Epidermal melanocyte (primary cell): ENCODE results near the gene CITED2.

Experiments
- DNase-seq: peaks from one replicate; pipeline ENCODE4 v3.0.0; 2011; ENCODE audit warnings: low spot score; ENCODE audit not compliant: insufficient read length

Gene CITED2

GRCh38 chr6:139386404-139386803 is 12.0 kb upstream of the CITED2 start:
- DNase-seq: no peak

- no peak for DNase-seq
Observed at GRCh38 chr6:139381216-139381865, 6.9 kb upstream of the CITED2 start.

GRCh38 chr6:139380611-139381010 is 6.2 kb upstream of the CITED2 start:
- no peak for DNase-seq

- DNase-seq: no peak
Observed at GRCh38 chr6:139380168-139380567, 5.7 kb upstream of the CITED2 start.

GRCh38 chr6:139378882-139379341 is 4.5 kb upstream of the CITED2 start:
- DNase-seq: no peak

- DNase-seq: no peak
Observed at GRCh38 chr6:139378226-139378625, 3.8 kb upstream of the CITED2 start.

DNA sequence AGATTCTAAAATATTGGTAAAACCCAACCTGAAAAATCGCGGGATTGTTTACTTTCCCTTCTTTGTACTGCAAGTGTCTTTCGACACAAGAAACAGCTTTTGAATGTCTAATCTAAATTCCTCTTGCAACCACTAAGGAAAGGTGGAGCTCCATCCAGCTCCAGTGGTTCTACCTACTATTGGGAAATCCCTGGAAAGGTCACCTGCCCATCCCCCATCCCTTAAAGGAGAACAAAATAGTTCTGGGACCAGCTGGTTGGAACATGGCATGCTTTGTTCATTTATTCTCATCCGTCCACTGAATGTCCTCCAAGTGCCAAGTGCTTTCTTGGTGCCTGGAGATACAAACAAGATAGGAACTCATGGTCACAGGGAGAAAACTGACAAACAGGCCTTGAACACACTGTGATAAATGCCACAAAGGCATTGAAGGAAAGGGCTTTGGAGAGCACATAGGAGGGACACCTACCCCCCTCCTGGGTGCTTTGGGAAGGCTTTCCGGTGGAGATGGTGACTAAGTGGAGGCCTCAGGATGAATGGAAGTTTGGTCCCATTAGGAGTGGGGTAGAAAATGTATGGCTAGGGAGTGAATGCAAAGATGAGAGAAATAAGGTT is 2.3 kb upstream of the CITED2 start:
- DNase-seq: no peak

- no peak for DNase-seq
Observed at GRCh38 chr6:139376017-139376330, 1.5 kb upstream of the CITED2 start.

- peak; percentile 74 for DNase-seq
Observed at GRCh38 chr6:139375226-139376016, 973 bp upstream of the CITED2 start.

DNA sequence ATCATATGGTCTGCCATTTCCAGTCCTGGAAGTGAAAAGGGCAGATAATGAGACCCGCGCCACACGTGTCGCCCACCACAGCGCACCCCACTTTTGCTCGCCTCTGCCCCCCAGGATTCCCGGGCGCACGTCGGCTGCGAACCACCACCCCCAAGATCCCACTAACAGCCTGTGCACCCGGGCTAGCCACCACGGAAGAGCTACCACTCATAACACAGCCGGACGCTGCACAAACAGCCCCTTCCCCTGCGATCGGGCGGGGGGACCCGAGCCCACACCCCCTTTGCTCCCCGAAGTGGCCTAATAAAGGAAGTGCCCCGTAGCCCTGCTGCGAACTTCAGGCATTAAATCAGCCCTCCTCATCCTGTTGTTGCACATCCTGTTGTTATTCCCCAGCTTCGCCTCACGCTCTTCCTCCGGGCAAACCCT is 506 bp downstream of the CITED2 start:
- no peak for DNase-seq

DNA sequence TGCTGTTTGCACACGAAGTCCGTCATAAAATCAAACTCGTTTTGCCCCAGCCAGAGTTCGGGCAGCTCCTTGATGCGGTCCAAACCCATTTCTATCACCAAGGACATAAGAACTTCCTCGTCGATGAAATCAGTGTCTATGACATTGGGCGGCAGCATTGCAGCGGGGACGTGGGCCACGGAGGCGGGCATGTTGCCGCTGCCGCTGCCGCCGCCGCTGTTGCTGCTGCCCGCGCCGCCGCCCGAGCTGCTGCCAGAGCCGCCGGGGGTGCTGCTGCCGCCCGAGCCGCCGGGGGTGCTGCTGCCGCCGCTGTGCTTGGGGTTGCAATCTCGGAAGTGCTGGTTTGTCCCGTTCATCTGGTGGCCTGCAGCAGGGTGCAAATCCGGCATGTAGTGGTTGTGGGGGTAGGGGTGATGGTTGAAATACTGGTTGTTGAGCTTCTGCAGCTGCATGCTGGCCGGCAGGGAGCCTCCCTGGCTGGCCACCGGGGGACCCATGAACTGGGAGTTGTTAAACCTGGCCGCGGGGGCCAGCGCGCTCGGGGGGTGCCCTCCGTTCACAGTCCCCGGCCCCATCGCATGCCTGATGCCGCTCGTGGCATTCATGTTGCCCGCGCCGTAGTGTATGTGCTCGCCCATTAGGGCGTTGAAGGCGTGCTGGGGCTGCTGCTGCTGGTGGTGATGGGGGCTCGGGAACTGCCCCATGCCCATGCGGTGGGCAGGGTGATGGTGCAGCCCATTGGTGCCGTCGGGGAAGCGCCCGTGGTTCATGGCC is 1.1 kb downstream of the CITED2 start:
- DNase-seq: no peak

DNA sequence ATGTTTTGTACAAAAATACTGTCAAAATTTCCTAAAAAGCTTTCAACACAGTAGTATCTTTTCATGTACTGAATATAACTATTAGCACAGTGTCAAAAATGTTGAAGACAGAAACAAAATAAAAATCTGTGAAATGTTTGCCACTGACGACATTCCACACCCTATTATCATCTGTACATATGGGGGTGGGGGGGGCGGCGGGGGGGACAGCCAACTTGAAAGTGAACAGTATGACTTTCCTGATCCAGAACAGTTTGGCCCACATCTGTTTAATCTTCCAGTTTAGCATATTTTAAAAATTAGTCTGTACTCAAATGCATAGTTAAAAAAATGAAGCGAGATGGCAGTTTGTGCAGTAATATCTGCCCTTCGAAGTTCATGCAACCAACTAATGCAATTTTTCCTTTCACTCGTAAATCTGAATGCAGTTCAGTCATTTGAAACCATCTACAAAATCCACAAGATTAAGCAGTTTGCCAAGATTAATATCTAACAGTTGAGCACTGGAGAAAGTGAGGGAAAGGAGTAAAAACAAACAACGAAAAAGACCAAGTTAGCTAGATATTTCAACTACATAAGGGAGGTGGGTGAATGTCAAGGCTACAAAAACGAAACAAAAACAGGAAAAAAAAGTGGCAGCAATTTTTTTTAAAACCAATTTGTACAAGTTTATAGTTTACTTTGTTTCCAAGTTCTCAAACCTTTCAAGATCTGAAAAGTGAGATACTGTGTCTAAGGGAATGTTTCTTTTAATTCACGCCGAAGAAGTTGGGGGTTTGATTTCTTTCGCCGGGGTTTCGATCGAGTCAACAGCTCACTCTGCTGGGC is 1.9 kb downstream of the CITED2 start:
- no peak for DNase-seq

DNA sequence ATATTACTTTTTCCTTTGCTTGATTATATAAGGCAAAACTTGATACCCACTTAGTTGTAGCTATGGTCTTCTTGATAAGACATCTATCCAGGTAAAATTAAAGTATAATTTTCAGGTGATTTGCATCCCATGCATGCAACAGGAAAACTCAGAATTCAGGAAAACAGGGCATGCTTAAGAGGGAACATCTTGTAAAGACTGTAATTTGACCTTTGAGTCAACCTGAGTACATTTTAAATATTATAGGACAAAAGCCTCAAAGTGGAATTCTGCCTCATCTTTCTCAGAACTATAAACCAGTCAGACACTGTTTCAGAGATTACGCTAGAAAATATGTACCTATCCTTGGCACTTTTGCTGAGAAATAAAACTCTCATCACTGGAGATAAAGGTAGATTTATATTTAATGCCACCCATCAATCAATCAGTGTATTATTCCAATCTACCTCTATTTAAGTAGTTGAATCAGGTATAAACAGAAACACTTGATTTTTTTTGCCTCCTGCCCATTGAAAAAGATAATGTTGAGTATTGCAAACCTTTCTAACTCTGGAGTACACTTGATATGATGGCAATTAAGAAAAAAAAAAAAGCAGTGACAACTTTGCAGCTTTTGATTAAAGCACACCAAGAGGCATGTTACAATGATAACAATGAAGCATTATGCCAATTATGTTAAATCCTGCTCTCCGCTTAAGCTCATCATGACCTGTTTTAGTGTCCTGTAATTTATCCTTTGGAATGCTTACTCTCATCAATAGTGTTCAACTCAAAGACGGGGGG is 2.8 kb downstream of the CITED2 start:
- no peak for DNase-seq

DNA sequence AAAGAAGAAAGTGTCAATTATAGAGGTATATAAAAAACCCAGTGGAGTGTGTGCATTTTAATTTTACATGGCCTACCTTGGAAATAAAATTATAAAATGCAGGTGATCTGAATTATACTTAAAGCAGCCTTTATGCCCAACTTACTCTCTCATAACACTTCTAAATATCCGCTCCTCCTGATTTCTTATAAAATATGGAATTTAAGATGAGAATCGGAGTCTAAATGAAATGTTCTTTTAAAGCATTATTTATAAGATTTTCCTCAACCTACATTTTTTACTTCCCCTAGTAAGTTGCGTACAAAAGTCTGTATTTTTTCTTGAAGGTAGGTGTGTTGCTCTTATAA is 3.5 kb downstream of the CITED2 start:
- DNase-seq: no peak

DNA sequence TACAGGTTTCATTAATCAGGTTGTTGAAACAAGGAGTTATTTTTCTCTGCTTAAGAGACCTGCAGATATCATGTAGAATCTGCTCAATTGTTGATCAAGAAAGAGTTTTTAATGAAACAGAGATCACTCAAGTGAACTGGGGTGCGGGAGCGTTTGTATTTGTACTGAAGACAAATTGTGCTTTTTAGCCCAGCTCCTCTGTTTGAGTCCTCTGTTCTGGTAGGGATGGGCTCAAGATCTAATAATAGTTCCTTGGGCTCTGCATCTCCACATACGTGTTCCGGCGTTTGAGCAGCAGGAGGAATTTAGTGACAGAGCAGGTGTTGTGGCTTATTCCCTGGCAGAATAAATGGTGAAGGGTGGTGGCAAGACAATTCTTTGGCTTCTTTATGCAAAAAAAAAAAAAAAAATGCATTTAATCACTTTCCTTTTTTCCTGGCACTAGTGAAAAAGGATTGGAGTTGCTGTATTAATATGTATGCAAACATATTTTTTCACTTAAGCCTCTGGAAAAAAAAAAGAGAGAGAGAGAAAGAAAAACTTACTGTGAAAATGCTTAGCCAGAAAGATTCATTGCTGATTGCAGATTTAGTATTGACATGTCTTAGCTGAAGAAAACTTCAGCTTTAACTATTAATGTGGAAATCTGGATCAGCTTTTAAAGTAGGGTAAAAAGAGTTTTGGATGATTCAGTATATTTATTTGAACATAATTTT is 4.0 kb downstream of the CITED2 start:
- no peak for DNase-seq

DNA sequence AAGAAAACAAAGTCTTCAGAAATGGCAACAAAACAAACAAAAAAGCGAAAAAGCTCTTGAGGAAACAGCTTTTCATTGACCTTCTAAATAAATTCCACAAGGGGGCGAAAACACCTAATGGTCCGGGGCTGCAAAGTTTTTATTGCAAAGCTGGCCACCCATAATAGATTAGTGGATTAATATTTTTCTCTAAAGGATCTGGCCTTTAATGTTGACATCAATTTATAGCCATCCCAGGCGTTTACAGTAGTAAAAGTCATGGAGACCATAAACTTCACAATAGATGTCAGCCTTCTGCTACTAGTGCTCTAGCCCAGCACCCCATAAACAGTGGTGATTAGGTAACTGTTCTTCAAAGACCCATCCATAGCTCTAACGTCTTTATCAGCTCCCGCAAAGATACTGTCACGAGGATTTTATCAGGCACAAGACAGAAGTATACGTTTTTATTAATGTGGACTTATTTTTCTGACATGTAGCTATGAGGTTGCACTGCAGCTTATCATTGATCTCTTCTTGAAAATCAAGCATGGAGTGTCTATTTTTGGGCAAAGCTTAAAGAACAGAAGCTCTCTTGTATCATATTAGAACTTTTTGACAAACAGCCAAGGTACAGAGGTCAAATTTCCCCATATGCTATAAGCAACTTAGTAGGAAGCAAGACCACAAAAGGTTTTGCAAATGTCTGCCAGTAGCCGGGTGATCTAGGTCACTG is 4.7 kb downstream of the CITED2 start:
- DNase-seq: peak; percentile 50

- DNase-seq: no peak
Observed at GRCh38 chr6:139369068-139369467, 5.4 kb downstream of the CITED2 start.

GRCh38 chr6:139368661-139369060 is 5.8 kb downstream of the CITED2 start:
- DNase-seq: no peak

DNA sequence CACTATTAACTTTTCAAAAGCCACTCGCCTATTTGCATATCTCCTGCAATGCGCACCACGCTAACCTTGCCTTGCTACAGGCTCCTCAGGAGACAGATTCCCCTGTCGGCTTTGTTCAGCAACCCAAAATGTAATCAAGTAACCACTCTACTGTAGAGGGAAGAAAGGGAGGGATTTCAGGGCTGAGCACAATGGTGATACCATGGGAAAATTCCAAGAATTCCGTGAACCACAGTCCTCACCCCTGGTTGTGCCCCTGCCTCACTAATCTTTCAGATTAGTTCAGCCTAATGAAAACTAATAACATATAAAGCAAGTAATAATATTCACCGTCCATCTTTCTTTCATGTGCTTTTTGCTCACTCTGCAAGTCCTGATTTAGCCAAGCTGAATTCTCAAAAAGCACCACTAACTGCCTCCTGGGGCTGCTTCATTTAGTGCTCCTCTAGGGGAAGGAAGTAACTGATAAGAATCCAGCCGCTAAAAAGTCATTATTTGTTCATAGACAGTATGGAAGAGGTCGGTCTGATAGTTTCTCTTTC is 6.6 kb downstream of the CITED2 start:
- no peak for DNase-seq
